ENCODE measurements around the gene GDPGP1. TPM values are rescaled to one million over a fixed set of nuclear protein-coding genes. Genes with fewer than 3 reads are reported as not detected.

GDPGP1 gene
- total RNA-seq, 3 donors from 2014 or later (not counting 1 experiment from before 2014, with no cell fraction given), result 7.8 to 11.1 (median 9.5) TPM

DNA sequence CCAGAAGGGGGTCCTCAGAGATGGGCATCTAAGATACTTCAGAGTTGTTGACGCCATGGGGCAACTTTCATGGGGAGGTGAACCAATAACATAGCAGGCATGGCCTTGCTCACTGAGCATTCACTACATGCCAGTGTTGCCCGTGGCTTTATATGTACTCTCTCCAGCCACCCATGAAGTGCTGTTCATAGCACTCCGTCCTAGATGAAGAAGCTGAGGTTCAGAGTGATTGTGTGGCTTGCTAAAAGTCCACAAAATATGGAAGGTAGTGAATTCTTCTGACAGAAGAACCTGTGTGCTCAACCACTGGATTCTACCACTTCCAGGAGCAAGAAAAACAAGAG lies 42.7 kb upstream of the GDPGP1 start:
- intact Hi-C loops (cut with micrococcal nuclease), result no loop called here
- Histone ChIP-seq H3K27ac (ENCODE audit: low read length) (peak overlapping the region; percentile 75), H3K36me3 (ENCODE audit: control insufficient read depth, insufficient read depth, low read length) (no peaks in the 10 kb centered on the region), H3K27me3 (ENCODE audit: control insufficient read depth, insufficient read depth, low read length) (no peaks in the 10 kb centered on the region), H3K4me3 (ENCODE audit: low read length) (no peak overlapping the region), H3K9me3 (ENCODE audit: control insufficient read depth, insufficient read depth, low read length) (no peaks in the 10 kb centered on the region), H3K4me1 (ENCODE audit: control insufficient read depth, insufficient read depth, low read length) (peaks cover 56% of the 10 kb centered on the region)
- ATAC-seq, result no peak
- 74% methylated on average over 2 of the region's 3 CpGs for WGBS (ENCODE audit: insufficient coverage)
- peak overlapping the region; percentile 49 for H3K4me3 Mint-ChIP-seq
- peaks cover 17 to 26% of the 10 kb centered on the region in 2 donors for H3K4me1 Mint-ChIP-seq
- H3K27me3 Mint-ChIP-seq (ENCODE audit: low read depth in 2 of 2), result no peaks in the 10 kb centered on the region
- H3K27ac Mint-ChIP-seq, result peak overlapping the region; percentile 20 to 27
- TF ChIP-seq, protein P1, sequence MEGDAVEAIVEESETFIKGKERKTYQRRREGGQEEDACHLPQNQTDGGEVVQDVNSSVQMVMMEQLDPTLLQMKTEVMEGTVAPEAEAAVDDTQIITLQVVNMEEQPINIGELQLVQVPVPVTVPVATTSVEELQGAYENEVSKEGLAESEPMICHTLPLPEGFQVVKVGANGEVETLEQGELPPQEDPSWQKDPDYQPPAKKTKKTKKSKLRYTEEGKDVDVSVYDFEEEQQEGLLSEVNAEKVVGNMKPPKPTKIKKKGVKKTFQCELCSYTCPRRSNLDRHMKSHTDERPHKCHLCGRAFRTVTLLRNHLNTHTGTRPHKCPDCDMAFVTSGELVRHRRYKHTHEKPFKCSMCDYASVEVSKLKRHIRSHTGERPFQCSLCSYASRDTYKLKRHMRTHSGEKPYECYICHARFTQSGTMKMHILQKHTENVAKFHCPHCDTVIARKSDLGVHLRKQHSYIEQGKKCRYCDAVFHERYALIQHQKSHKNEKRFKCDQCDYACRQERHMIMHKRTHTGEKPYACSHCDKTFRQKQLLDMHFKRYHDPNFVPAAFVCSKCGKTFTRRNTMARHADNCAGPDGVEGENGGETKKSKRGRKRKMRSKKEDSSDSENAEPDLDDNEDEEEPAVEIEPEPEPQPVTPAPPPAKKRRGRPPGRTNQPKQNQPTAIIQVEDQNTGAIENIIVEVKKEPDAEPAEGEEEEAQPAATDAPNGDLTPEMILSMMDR (IDR thresholded peaks at IDR 0.05), result no peak
- H3K9me3 Mint-ChIP-seq, result no peaks in the 10 kb centered on the region
- no peaks in the 10 kb centered on the region for H3K36me3 Mint-ChIP-seq
- no peak for DNase-seq

DNA sequence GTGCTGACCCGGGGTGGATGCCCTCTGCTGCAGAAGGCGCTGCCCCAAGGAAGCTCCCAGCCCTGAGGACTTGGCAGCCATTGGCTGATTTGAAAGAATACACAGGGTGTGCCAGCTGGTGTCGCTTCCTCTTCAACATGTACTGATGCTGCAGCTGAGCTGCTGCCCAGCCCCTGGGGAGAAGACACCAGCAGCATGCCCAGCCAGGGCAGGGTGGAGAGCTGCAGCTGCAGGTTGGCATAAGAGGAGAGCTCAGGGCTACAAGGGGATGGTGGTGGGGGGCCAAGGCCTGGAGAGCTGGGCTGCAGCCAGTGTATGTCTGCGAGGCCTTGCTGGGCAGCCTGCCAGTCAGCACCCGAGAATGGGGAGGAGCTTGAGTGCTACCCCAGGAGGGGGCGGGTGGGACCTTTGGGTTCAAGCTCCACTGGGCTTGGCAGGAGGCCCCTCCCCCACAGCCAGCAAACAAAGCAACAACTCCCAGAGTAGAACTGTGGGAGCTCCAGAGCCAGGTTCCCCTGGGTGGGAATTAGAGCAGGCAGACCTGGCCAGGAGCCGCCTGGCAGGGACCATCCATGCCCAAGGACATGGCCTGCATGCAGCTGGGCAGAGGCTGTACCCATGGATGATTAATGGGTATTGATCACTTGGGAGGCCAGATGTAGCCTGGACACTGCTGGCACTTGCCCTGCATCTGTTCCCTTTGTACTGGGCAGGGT lies 42.1 kb upstream of the GDPGP1 start:
- Mint-ChIP-seq H3K27me3 (ENCODE audit: low read depth in 2 of 2) (no peaks in the 10 kb centered on the region), H3K4me3 (peak overlapping the region; percentile 35), H3K9me3 (no peaks in the 10 kb centered on the region), H3K4me1 (peaks cover 17 to 26% of the 10 kb centered on the region in 2 donors), H3K27ac (peak overlapping the region; percentile 20 to 27), H3K36me3 (no peaks in the 10 kb centered on the region)
- Histone ChIP-seq H3K9me3 (ENCODE audit: control insufficient read depth, insufficient read depth, low read length) (no peaks in the 10 kb centered on the region), H3K4me1 (ENCODE audit: control insufficient read depth, insufficient read depth, low read length) (peaks cover 53% of the 10 kb centered on the region), H3K27ac (ENCODE audit: low read length) (peak overlapping the region; percentile 75), H3K27me3 (ENCODE audit: control insufficient read depth, insufficient read depth, low read length) (no peaks in the 10 kb centered on the region), H3K4me3 (ENCODE audit: low read length) (no peak overlapping the region), H3K36me3 (ENCODE audit: control insufficient read depth, insufficient read depth, low read length) (no peaks in the 10 kb centered on the region)
- TF ChIP-seq, protein P1 (IDR thresholded peaks at IDR 0.05), result no peak
- intact Hi-C loops (cut with micrococcal nuclease), result no loop called here
- 27% methylated on average over 7 of the region's 7 CpGs for WGBS (ENCODE audit: insufficient coverage)
- peak; percentile 31 to 70 (median 66) for ATAC-seq
- DNase-seq, result peak in 1 of 2 donors; percentile 56

DNA sequence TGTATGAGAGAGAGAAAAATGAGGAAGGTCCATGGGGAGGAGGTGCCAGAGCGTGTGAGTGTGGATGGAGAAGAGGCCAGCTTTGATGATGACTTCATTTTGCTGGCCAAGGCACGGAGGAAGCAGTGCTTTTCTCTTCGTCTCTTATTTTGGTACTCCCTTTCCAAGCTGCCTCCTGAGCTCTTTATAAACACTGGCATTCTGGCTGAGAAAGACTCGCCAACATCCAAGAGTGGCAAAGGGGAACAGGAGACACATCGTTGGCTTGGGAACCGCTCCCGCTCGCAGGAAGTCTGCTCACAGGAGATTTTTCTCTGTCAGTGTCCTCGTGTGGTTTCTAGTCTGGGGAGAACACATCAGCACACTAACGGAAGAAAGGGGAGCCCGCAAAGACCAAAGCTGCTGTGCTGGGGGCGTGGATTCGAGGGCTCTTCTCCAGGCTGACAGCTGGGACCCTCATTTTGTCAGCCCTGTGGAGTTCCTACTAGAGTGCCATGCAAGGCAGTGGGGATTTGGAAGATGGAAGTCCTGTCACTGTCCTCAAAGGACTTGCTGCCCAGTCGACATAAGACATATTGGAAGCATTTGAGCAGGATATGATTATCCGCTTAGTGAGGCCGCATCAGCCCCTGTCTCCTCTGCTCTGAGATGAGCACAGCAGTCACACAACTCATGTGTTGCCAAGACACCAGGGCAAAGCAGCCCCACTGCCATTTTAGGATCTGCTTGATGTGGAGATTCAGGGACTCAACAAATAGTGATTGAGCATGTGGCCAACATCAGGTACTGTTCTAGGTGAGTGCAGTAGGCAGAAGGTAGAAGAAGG lies 40.8 kb upstream of the GDPGP1 start:
- intact Hi-C loops (cut with micrococcal nuclease), result no loop called here
- peaks cover 44% of the 10 kb centered on the region for H3K4me1 ChIP-seq (ENCODE audit: control insufficient read depth, insufficient read depth, low read length)
- peak in 1 of 2 donors; percentile 34 for DNase-seq

More for the DNA sequence above, 40.8 kb upstream of the GDPGP1 start:
- no peaks in the 10 kb centered on the region for H3K36me3 Mint-ChIP-seq
- no peaks in the 10 kb centered on the region for H3K36me3 ChIP-seq (ENCODE audit: control insufficient read depth, insufficient read depth, low read length)
- no peaks in the 10 kb centered on the region for H3K27me3 ChIP-seq (ENCODE audit: control insufficient read depth, insufficient read depth, low read length)
- H3K4me3 Mint-ChIP-seq, result peak overlapping the region; percentile 1
- no peak overlapping the region for H3K4me3 ChIP-seq (ENCODE audit: low read length)
- H3K27ac ChIP-seq (ENCODE audit: low read length), result peak overlapping the region; percentile 42
- H3K4me1 Mint-ChIP-seq, result peaks cover 17 to 26% of the 10 kb centered on the region in 2 donors
- H3K27ac Mint-ChIP-seq, result no peak overlapping the region
- 33% methylated on average over 16 of the region's 16 CpGs for WGBS (ENCODE audit: insufficient coverage)
- TF ChIP-seq, protein P1 (IDR thresholded peaks at IDR 0.05), result no peak
- no peaks in the 10 kb centered on the region for H3K9me3 Mint-ChIP-seq
- H3K27me3 Mint-ChIP-seq (ENCODE audit: low read depth in 2 of 2), result no peaks in the 10 kb centered on the region
- ATAC-seq, result peak in 2 of 3 donors; percentile 25 to 46
- no peaks in the 10 kb centered on the region for H3K9me3 ChIP-seq (ENCODE audit: control insufficient read depth, insufficient read depth, low read length)

Data from natural killer cell (primary cell).